HepG2 (cell line): ENCODE data around the gene CCDC91. TPM values are rescaled to one million over a fixed set of nuclear protein-coding genes. Genes with fewer than 3 reads are reported as not detected.

Experiments
- ATAC-seq: fragments of 200-7000 bp; cut with Tn5 transposase; 3 replicates; pipeline ENCODE4 v1.9.1; 2020; ENCODE audit warnings: mild to moderate bottlenecking, moderate library complexity
- BruUV-seq: library from RNA; stranded (reverse); fragments of 400-500 nt; replicated peaks from 2 replicates; lab custom pipeline; 2021; lab: Mats Ljungman, UMichigan
- CTCF ChIA-PET: fragments of 300-600 bp; formaldehyde crosslinking; extraction: SDS; loops from one replicate; lab custom pipeline; 2021; ENCODE audit warnings: low total read pairs, inconsistent platforms, low intra/inter-chr PET ratio; lab: Yijun Ruan, JAX
- POLR2A ChIA-PET: fragments of 350-600 bp; sonication (Branson Sonifier 250); formaldehyde crosslinking; loops from one replicate; lab custom pipeline; 2020; ENCODE audit warnings: antibody characterized with exemption, inconsistent platforms; lab: Yijun Ruan, JAX
- DNase-seq: peaks from one replicate; pipeline ENCODE4 v3.0.0-alpha.2; 2015; ENCODE audit warnings: low spot score
- FAIRE-seq: peaks from 3 replicates; lab custom pipeline; 2011; peaks lifted over from hg19 to GRCh38; lab: Jason Lieb, UNC
- H2AFZ ChIP-seq: one replicate; pipeline ENCODE4 v1.6.1; 2011; ENCODE audit warnings: low read length, inconsistent platforms
- H3K27ac ChIP-seq: fragments of 300-600 bp; 3 replicates; pipeline ENCODE4 v1.8.0; 2011; ENCODE audit warnings: mixed run types, mild to moderate bottlenecking, mixed read lengths, low read length, inconsistent platforms; ENCODE audit not compliant: insufficient read depth; ENCODE audit errors: extremely low read length
- H3K27me3 ChIP-seq, 2 experiments: fragments of 200-600 bp in 1 of 2; 2 replicates in 1 of 2; 3 replicates in 1 of 2; pipeline versions ENCODE4 v1.6.0 to v1.8.0; 2011; ENCODE audit warnings: low read length in 2 of 2, mild to moderate bottlenecking in 2 of 2, moderate library complexity in 2 of 2, inconsistent platforms in 1 of 2; ENCODE audit not compliant: insufficient read depth in 2 of 2, control insufficient read depth in 1 of 2
- H3K36me3 ChIP-seq, 2 experiments: fragments of 200-600 bp in 1 of 2; replicated peaks in 1 of 2; 2 replicates in 1 of 2; 3 replicates in 1 of 2; pipeline versions ENCODE4 v1.5.1 to v1.8.0; 2011; ENCODE audit warnings: low read length in 2 of 2, inconsistent platforms in 1 of 2; ENCODE audit not compliant: insufficient read depth in 2 of 2, control insufficient read depth in 1 of 2
- H3K4me1 ChIP-seq: 2 replicates; pipeline ENCODE4 v1.5.1; 2012; ENCODE audit warnings: low read length, inconsistent platforms; ENCODE audit not compliant: insufficient read depth
- H3K4me2 ChIP-seq: 2 replicates; pipeline ENCODE4 v1.6.0; 2011; ENCODE audit warnings: low read depth, low read length, inconsistent platforms
- H3K4me3 ChIP-seq, 3 experiments: fragments of 200-600 bp in 1 of 3; sonication (generic), shearing (Covaris generic) in 1 of 3; replicated peaks in 1 of 3; 2 replicates each; pipeline ENCODE4 v1.5.1; 2011 to 2016; ENCODE audit warnings: low read length in 3 of 3, inconsistent platforms in 2 of 3, low read depth in 2 of 3, mild to moderate bottlenecking in 2 of 3, control low read depth in 1 of 3, mixed read lengths in 1 of 3; ENCODE audit not compliant: insufficient read depth in 1 of 3
- H3K79me2 ChIP-seq: one replicate; pipeline ENCODE4 v1.6.1; 2011; ENCODE audit warnings: low read length, inconsistent platforms; ENCODE audit not compliant: insufficient read depth
- H3K9ac ChIP-seq: 2 replicates; pipeline ENCODE4 v1.6.0; 2011; ENCODE audit warnings: mild to moderate bottlenecking, low read depth, low read length, inconsistent platforms; ENCODE audit not compliant: insufficient read depth
- H3K9me3 ChIP-seq: 2 replicates; pipeline ENCODE4 v1.5.1; 2012; ENCODE audit warnings: mild to moderate bottlenecking, low read length
- H4K20me1 ChIP-seq: 2 replicates; pipeline ENCODE4 v1.6.0; 2011; ENCODE audit warnings: inconsistent platforms, mild to moderate bottlenecking, low read length, moderate library complexity; ENCODE audit not compliant: insufficient read depth
- CAMTA2 ChIP-seq: sonication (generic); formaldehyde crosslinking; IDR thresholded peaks from 2 replicates; pipeline ENCODE4 v1.4.0; 2020; ENCODE audit warnings: mild to moderate bottlenecking, missing genetic modification reagents, borderline replicate concordance
- DMAP1 ChIP-seq: IDR thresholded peaks from 2 replicates; pipeline ENCODE4 v1.6.1; 2016
- KDM6A ChIP-seq: IDR thresholded peaks from 2 replicates; pipeline ENCODE4 v1.6.1; 2016; ENCODE audit warnings: low read depth
- MBD4 ChIP-seq: IDR thresholded peaks from 2 replicates; pipeline ENCODE4 v1.6.1; 2012; ENCODE audit warnings: low read length, inconsistent platforms, borderline replicate concordance
- NCOA1 ChIP-seq: sonication (generic); formaldehyde crosslinking; IDR thresholded peaks from 2 replicates; pipeline ENCODE4 v1.9.0; 2021; ENCODE audit warnings: missing genetic modification reagents
- NFYB ChIP-seq: sonication (generic); formaldehyde crosslinking; IDR thresholded peaks from 2 replicates; pipeline ENCODE4 v1.4.0; 2020; ENCODE audit warnings: missing genetic modification reagents
- YY1 ChIP-seq: IDR thresholded peaks from 2 replicates; pipeline ENCODE4 v1.6.1; 2011; ENCODE audit warnings: low read length, low read depth, moderate library complexity, mild to moderate bottlenecking; ENCODE audit not compliant: insufficient read depth, insufficient replicate concordance
- ZMYM2 ChIP-seq: sonication (generic); formaldehyde crosslinking; IDR thresholded peaks from 2 replicates; pipeline ENCODE4 v1.8.0; 2022; ENCODE audit warnings: mild to moderate bottlenecking, missing genetic modification reagents
- ZMYM4 ChIP-seq: sonication (generic); formaldehyde crosslinking; IDR thresholded peaks from 2 replicates; pipeline ENCODE4 v1.8.1; 2023; ENCODE audit warnings: mild to moderate bottlenecking, missing genetic modification reagents
- WGBS: methylation state at CpG from one replicate; pipeline ENCODE4 v1.1.6; 2017; ENCODE audit warnings: low lambda C conversion rate; 5-methylcytosine and 5-hydroxymethylcytosine counted together
- in situ Hi-C: cut with HindIII; loops from 2 replicates; pipeline ENCODE4 v1.10.0; 2017; ENCODE audit warnings: low pct_unique_long_range_greater_than_20kb; ENCODE audit not compliant: extremely low pct_ligation_motif_present
- intact Hi-C: fragments of 100-400 bp; cut with micrococcal nuclease; formaldehyde crosslinking; loops from one replicate; pipeline ENCODE4 v1.10.0; 2022; ENCODE audit not compliant: unreplicated experiment
- polyA plus RNA-seq, 8 experiments: library from polyadenylated mRNA; depleted of rRNA in 3 of 8; stranded (reverse) in 7 of 8; unstranded in 1 of 8; fragments of >200 nt; fragmentation: Illumina TruSeq in 4 of 8; extraction: Trizol in 4 of 8; gene quantifications; 2 replicates each; pipeline versions ENCODE4 v1.2.1 to v1.2.3, GENCODE V29; 2011 to 2016; ENCODE audit warnings: low read depth in 4 of 8, missing spikeins in 1 of 8, mixed read lengths in 1 of 8; ENCODE audit not compliant: insufficient read depth in 1 of 8
- total RNA-seq, 5 experiments: library from RNA; depleted of rRNA; stranded (reverse); fragments of >200 nt; fragmentation: Illumina TruSeq; extraction: Trizol; gene quantifications; 2 replicates each; pipeline ENCODE4 v1.2.3, GENCODE V29; 2016; ENCODE audit warnings: low read depth in 1 of 5
- TF ChIP-seq, protein P1 (sequence below): sonication (generic); formaldehyde crosslinking; IDR thresholded peaks from 2 replicates; pipeline ENCODE4 v1.8.0; 2022; ENCODE audit warnings: missing genetic modification reagents, mild to moderate bottlenecking, borderline replicate concordance
- TF ChIP-seq, protein P2 (sequence below): sonication (generic); formaldehyde crosslinking; IDR thresholded peaks from 2 replicates; pipeline ENCODE4 v1.4.0; 2020; ENCODE audit warnings: mild to moderate bottlenecking, missing genetic modification reagents
- TF ChIP-seq, protein P3 (sequence below): sonication (generic); formaldehyde crosslinking; IDR thresholded peaks from 2 replicates; pipeline ENCODE4 v1.5.0; 2020; ENCODE audit warnings: mild to moderate bottlenecking, missing genetic modification reagents
- TF ChIP-seq, protein P4 (sequence below): sonication (generic); formaldehyde crosslinking; conservative IDR thresholded peaks from 2 replicates; pipeline ENCODE4 v1.4.0; 2020; ENCODE audit warnings: missing genetic modification reagents
- TF ChIP-seq, protein P5 (sequence below): sonication (generic); formaldehyde crosslinking; IDR thresholded peaks from 2 replicates; pipeline ENCODE4 v1.4.0; 2020; ENCODE audit warnings: missing genetic modification reagents

The CCDC91 gene
- total and polyA plus RNA-seq, 2 of the 13 experiments (the other 11 are each of a cell fraction or from before 2014, with no cell fraction given): 9.8 to 15.8 TPM

DNA sequence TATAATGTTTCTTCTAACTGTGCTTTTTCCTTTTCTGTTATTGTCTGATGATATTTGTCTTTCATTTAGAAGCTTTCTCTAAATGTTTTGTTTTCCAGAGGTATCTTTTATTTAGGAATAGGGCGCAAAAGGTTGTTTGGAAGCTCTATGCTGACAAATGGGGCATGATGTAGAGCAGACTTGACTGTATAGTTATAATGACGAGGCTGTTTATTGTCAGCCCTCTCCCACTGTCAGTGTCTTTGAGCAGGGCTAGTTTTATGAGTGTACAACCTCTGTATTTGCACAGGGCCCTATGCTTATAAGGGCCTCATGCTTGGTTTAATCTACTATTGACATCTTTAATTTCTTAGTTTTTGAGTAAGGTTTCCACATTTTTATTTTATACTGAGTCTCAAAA lies 158.9 kb downstream of the CCDC91 start:
- no TSS peak for BruUV-seq
- Histone ChIP-seq H2AFZ (no peak overlapping the region), H3K9ac (no peak overlapping the region), H3K36me3 (no peaks in the 10 kb centered on the region), H3K4me1 (no peaks in the 10 kb centered on the region), H3K4me3 (no peak overlapping the region), H4K20me1 (no peaks in the 10 kb centered on the region), H3K27me3 (no peaks in the 10 kb centered on the region), H3K27ac (no peak overlapping the region), H3K9me3 (no peaks in the 10 kb centered on the region), H3K4me2 (no peak overlapping the region), H3K79me2 (no peaks in the 10 kb centered on the region)
- 89% methylated on average over 2 of the region's 2 CpGs for WGBS
- ChIA-PET CTCF (no interaction called here), POLR2A (no interaction called here)
- intact Hi-C loops: no loop called here
- ATAC-seq: no peak
- no peak for FAIRE-seq
- in situ Hi-C loops: no loop called here
- DNase-seq: no peak
- no peak for TF ChIP-seq ZMYM4 (CRISPR knock-in tag)
- TF ChIP-seq KDM6A (CRISPR knock-in tag): no peak
- no peak for TF ChIP-seq DMAP1
- TF ChIP-seq, protein P1, sequence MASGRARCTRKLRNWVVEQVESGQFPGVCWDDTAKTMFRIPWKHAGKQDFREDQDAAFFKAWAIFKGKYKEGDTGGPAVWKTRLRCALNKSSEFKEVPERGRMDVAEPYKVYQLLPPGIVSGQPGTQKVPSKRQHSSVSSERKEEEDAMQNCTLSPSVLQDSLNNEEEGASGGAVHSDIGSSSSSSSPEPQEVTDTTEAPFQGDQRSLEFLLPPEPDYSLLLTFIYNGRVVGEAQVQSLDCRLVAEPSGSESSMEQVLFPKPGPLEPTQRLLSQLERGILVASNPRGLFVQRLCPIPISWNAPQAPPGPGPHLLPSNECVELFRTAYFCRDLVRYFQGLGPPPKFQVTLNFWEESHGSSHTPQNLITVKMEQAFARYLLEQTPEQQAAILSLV (CRISPR knock-in tag): no peak
- TF ChIP-seq ZMYM2 (CRISPR knock-in tag): no peak
- TF ChIP-seq, protein P2, sequence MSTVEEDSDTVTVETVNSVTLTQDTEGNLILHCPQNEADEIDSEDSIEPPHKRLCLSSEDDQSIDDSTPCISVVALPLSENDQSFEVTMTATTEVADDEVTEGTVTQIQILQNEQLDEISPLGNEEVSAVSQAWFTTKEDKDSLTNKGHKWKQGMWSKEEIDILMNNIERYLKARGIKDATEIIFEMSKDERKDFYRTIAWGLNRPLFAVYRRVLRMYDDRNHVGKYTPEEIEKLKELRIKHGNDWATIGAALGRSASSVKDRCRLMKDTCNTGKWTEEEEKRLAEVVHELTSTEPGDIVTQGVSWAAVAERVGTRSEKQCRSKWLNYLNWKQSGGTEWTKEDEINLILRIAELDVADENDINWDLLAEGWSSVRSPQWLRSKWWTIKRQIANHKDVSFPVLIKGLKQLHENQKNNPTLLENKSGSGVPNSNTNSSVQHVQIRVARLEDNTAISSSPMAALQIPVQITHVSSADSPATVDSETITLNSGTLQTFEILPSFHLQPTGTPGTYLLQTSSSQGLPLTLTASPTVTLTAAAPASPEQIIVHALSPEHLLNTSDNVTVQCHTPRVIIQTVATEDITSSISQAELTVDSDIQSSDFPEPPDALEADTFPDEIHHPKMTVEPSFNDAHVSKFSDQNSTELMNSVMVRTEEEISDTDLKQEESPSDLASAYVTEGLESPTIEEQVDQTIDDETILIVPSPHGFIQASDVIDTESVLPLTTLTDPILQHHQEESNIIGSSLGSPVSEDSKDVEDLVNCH (CRISPR knock-in tag): no peak
- no peak for TF ChIP-seq NFYB (CRISPR knock-in tag)
- TF ChIP-seq, protein P3, sequence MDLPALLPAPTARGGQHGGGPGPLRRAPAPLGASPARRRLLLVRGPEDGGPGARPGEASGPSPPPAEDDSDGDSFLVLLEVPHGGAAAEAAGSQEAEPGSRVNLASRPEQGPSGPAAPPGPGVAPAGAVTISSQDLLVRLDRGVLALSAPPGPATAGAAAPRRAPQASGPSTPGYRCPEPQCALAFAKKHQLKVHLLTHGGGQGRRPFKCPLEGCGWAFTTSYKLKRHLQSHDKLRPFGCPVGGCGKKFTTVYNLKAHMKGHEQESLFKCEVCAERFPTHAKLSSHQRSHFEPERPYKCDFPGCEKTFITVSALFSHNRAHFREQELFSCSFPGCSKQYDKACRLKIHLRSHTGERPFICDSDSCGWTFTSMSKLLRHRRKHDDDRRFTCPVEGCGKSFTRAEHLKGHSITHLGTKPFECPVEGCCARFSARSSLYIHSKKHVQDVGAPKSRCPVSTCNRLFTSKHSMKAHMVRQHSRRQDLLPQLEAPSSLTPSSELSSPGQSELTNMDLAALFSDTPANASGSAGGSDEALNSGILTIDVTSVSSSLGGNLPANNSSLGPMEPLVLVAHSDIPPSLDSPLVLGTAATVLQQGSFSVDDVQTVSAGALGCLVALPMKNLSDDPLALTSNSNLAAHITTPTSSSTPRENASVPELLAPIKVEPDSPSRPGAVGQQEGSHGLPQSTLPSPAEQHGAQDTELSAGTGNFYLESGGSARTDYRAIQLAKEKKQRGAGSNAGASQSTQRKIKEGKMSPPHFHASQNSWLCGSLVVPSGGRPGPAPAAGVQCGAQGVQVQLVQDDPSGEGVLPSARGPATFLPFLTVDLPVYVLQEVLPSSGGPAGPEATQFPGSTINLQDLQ (CRISPR knock-in tag): no peak
- TF ChIP-seq YY1: no peak
- TF ChIP-seq MBD4: no peak
- TF ChIP-seq, protein P4, sequence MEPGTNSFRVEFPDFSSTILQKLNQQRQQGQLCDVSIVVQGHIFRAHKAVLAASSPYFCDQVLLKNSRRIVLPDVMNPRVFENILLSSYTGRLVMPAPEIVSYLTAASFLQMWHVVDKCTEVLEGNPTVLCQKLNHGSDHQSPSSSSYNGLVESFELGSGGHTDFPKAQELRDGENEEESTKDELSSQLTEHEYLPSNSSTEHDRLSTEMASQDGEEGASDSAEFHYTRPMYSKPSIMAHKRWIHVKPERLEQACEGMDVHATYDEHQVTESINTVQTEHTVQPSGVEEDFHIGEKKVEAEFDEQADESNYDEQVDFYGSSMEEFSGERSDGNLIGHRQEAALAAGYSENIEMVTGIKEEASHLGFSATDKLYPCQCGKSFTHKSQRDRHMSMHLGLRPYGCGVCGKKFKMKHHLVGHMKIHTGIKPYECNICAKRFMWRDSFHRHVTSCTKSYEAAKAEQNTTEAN (CRISPR knock-in tag): no peak
- no peak for TF ChIP-seq CAMTA2 (CRISPR knock-in tag)
- no peak for TF ChIP-seq NCOA1 (CRISPR knock-in tag)
- TF ChIP-seq, protein P5, sequence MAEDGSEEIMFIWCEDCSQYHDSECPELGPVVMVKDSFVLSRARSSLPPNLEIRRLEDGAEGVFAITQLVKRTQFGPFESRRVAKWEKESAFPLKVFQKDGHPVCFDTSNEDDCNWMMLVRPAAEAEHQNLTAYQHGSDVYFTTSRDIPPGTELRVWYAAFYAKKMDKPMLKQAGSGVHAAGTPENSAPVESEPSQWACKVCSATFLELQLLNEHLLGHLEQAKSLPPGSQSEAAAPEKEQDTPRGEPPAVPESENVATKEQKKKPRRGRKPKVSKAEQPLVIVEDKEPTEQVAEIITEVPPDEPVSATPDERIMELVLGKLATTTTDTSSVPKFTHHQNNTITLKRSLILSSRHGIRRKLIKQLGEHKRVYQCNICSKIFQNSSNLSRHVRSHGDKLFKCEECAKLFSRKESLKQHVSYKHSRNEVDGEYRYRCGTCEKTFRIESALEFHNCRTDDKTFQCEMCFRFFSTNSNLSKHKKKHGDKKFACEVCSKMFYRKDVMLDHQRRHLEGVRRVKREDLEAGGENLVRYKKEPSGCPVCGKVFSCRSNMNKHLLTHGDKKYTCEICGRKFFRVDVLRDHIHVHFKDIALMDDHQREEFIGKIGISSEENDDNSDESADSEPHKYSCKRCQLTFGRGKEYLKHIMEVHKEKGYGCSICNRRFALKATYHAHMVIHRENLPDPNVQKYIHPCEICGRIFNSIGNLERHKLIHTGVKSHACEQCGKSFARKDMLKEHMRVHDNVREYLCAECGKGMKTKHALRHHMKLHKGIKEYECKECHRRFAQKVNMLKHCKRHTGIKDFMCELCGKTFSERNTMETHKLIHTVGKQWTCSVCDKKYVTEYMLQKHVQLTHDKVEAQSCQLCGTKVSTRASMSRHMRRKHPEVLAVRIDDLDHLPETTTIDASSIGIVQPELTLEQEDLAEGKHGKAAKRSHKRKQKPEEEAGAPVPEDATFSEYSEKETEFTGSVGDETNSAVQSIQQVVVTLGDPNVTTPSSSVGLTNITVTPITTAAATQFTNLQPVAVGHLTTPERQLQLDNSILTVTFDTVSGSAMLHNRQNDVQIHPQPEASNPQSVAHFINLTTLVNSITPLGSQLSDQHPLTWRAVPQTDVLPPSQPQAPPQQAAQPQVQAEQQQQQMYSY (CRISPR knock-in tag): no peak
